ENCODE data around the gene PTPRT. TPM values are rescaled to one million over a fixed set of nuclear protein-coding genes. Genes with fewer than 3 reads are reported as not detected.
A peak's percentile ranks its signal among the peaks of the same experiment; 100 is the strongest.

Gene PTPRT
- total RNA-seq, 1 donor from 2014 or later: not detected

GRCh38 chr20:42613076-42613475 lies 576.6 kb downstream of the PTPRT start:
- DNase-seq (ENCODE audit: low read depth): no peak

GRCh38 chr20:42611889-42612837 lies 577.5 kb downstream of the PTPRT start:
- no peak for DNase-seq (ENCODE audit: low read depth)

- DNase-seq (ENCODE audit: low read depth): no peak
These were observed 578.3 kb downstream of the PTPRT start for GRCh38 chr20:42611423-42611822.

- no peak for DNase-seq (ENCODE audit: low read depth)
These were observed 579.6 kb downstream of the PTPRT start for GRCh38 chr20:42610070-42610469.

DNA sequence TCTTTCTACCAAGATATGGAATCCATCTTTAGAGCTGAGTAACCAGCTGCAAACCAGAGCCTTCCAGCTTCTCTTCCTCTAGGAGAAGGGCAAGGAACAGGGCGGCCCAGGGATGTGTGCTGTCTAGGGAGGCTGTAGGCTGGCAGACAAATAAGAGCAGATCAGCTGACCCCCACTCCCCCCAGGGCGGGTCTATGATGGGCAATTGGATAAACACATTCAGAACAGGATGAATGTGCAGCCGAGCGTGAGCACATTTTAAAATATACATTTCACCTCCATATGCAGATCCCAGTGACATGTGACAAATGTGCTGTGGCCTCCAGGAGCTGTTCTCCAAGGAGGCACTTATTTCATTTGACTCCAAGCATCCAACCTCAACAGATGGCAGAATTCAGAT lies 580.1 kb downstream of the PTPRT start:
- DNase-seq (ENCODE audit: low read depth): no peak

DNA sequence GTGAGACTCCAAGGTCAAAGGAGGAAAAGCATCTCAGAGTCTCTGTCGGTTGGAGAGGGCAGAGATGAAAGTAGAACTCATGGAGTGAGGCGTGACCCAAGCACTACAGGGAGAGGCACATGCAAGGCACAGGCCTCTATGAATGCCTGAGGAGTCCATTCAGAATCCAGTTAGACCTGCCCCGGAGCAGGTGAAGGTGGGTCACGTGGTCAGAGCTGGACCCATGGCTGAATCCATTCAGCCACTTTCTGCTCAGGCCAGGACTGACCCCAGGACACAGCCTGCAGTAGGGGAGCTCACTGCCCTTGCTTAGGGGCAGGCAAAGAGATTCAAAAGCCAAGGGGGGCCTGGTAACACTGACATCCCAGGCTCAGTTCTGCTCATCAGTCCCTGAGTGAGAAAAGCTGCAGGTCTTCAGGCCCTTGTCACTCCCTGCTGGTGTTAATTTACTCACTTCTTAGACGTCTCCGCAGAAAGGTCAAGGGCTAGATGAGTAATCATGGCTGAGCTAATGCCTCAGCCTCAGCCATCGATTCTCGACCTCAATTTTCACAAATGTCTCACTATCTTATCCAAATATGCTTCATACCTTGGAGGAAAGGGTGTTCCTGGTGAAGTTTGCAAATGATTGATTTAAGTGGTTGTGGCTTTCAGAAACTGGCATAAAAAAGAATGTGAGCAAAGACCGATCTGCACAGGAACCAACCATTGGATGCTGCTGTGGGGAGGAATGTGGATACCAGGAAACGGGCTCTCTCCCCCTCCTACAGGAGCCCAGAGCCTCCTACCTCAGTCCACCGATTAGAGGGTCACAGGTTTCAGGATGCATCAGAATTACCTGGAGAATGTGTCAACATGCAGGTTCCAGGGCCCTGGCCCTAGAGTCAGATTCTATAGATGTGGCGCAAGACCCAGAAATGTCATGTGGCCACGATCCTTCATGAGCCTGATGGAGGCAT lies 584.4 kb downstream of the PTPRT start:
- DNase-seq (ENCODE audit: low read depth): peak; percentile 8

DNA sequence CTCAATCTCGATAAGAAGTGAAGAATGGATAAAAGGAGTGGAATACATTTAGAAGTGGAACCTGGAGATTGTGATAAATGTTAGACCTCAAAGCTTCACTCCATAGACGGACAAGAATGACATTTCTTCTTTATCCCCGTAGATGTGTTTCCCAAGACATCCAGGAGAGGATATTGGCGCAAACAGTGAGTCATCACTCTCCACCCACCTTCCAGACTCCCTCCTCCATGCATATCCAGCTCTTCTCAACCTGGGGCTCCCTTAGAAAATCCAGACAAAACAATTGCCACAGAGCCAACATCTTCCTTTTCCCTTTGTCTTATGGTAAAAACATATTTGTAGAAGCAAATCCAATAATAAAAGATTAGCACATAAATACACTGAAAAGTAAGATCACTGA lies 586.1 kb downstream of the PTPRT start:
- no peak for DNase-seq (ENCODE audit: low read depth)

- DNase-seq (ENCODE audit: low read depth): no peak
These were observed 591.1 kb downstream of the PTPRT start for GRCh38 chr20:42598581-42598980.

GRCh38 chr20:42595625-42596024 lies 594.1 kb downstream of the PTPRT start:
- DNase-seq (ENCODE audit: low read depth): no peak

- DNase-seq (ENCODE audit: low read depth): no peak
These were observed 595.0 kb downstream of the PTPRT start for GRCh38 chr20:42594659-42595058.

GRCh38 chr20:42594011-42594410 lies 595.7 kb downstream of the PTPRT start:
- DNase-seq (ENCODE audit: low read depth): no peak

DNA sequence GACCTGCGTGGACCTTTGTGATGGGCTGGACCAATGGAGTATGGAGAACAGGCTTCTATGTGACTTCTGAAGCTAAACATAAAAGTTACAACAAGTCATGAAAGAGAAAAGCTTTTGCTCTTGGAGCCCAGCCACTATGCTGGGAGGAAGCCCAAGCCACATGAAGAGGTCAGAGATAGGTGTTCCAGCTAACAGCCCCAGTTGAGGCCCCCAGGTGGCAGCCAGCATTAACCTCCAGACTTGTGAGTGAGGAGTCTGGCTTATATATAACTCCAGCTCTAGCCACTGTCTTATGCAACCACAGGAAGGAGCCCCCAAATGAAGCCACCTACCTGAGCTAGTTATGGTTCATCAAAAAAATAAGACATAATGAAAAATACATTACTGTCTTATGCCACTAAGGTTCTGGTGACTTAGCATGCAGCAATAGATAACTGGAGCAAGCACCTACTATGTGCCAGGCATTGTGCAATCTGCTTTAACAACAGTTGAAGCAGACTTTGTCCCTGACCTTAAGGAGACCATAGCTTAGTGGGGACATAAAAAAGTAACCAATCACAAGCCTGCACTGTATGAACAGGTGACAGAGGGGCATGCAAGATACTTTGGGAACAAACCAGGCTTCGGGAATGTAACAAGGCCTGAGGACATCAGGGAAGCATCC lies 599.6 kb downstream of the PTPRT start:
- no peak for DNase-seq (ENCODE audit: low read depth)

GRCh38 chr20:42588847-42589246 lies 600.9 kb downstream of the PTPRT start:
- no peak for DNase-seq (ENCODE audit: low read depth)

- no peak for DNase-seq (ENCODE audit: low read depth)
These were observed 602.3 kb downstream of the PTPRT start for GRCh38 chr20:42587427-42587826.

DNA sequence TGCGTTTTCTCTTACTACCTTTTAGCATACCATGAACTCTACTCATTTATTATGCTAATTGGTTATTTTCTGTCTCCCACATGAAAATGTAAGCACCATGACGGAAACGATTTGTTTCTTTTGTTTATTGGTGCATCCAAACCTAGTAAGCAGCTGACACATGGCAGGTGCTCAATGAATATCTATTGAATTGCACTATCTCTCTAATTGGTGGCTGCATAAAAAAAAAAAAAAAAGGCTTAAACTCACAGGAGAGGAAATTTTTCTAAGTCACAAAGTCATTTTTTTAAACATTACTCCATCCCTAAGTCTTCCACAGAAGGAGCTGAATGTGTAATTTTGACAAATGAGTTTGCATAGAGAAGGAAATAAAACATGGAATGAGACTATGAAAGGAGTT lies 608.4 kb downstream of the PTPRT start:
- no peak for DNase-seq (ENCODE audit: low read depth)

GRCh38 chr20:42576167-42576566 lies 613.5 kb downstream of the PTPRT start:
- DNase-seq (ENCODE audit: low read depth): no peak

GRCh38 chr20:42572320-42573016 lies 617.2 kb downstream of the PTPRT start:
- peak; percentile 0 for DNase-seq (ENCODE audit: low read depth)

DNA sequence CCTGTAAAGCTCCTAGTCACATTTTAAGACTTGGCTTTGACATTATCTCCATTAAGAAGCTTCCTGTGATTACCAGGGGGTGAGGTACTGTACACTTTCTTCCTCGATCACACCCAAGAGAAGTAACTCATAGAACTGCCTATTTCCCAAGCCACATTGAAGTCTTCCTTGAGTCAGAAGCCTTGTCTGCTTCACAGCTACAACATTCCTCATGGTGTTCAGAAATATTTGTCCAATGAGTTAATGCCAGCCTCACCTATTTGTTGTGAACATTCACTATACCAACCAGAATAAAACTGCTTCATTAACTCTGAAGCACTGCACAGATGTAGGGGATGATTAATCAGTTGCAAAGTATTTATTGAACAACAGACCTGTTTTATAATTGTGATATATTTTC lies 622.3 kb downstream of the PTPRT start:
- peak; percentile 70 for DNase-seq (ENCODE audit: low read depth)

GRCh38 chr20:42565235-42565995 lies 624.3 kb downstream of the PTPRT start:
- no peak for DNase-seq (ENCODE audit: low read depth)

- no peak for DNase-seq (ENCODE audit: low read depth)
These were observed 630.0 kb downstream of the PTPRT start for GRCh38 chr20:42559665-42560064.

DNA sequence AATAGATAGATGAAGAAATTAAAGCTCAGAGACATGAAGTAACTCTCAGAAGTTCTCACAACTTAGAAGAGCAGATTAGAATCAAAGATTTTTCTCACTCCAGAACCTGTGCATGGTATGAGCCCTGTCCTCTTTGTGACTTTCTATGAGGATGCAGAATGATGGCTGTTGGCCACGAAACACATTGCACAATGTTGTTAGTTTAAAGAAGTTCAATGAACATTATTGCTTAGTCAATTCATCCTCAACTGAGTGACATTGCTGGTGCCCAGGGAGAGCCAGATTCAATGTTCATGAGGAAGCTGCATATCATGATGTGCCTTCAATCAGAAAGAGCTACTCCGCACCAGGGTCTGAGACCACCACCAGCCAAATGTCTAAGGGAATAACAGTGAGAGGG lies 633.1 kb downstream of the PTPRT start:
- DNase-seq (ENCODE audit: low read depth): no peak
